HTR-8/SVneo (cell line): ENCODE measurements around the gene KIF4B.
"Not testable (repeated sequence)": the region's sequence is repeated elsewhere in the genome, so short reads cannot be mapped to it uniquely, and the experiment has no call there.

Experiments used
- DNase-seq: peaks from one replicate; pipeline ENCODE4 v3.0.0; 2011; ENCODE audit warnings: low spot score, mixed read lengths; ENCODE audit not compliant: insufficient read length
- FAIRE-seq: peaks from 2 replicates; lab custom pipeline; 2011; peaks lifted over from hg19 to GRCh38; lab: Jason Lieb, UNC

The KIF4B gene, protein sequence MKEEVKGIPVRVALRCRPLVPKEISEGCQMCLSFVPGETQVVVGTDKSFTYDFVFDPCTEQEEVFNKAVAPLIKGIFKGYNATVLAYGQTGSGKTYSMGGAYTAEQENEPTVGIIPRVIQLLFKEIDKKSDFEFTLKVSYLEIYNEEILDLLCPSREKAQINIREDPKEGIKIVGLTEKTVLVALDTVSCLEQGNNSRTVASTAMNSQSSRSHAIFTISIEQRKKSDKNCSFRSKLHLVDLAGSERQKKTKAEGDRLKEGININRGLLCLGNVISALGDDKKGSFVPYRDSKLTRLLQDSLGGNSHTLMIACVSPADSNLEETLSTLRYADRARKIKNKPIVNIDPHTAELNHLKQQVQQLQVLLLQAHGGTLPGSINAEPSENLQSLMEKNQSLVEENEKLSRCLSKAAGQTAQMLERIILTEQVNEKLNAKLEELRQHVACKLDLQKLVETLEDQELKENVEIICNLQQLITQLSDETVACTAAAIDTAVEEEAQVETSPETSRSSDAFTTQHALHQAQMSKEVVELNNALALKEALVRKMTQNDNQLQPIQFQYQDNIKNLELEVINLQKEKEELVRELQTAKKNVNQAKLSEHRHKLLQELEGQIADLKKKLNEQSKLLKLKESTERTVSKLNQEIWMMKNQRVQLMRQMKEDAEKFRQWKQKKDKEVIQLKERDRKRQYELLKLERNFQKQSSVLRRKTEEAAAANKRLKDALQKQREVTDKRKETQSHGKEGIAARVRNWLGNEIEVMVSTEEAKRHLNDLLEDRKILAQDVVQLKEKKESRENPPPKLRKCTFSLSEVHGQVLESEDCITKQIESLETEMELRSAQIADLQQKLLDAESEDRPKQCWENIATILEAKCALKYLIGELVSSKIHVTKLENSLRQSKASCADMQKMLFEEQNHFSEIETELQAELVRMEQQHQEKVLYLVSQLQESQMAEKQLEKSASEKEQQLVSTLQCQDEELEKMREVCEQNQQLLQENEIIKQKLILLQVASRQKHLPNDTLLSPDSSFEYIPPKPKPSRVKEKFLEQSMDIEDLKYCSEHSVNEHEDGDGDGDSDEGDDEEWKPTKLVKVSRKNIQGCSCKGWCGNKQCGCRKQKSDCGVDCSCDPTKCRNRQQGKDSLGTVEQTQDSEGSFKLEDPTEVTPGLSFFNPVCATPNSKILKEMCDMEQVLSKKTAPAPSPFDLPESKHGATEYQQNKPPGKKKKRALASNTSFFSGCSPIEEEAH

DNA sequence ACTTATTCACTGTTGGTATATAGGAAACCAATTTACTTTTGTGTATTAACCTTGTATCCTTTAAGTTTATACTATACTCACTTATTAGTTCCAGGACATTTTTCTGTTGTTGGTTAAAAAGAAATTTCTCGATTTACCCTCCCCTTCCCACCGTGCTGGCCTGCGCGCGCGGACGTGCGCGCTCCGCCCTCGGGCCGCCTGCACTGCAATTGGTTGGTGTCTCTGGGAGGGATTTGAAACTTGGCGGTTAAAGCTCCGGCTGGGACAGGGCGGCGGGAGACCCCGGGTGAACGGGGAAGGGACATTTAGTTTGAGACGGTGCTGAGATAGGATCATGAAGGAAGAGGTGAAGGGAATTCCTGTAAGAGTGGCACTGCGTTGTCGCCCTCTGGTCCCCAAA, at the start of gene KIF4B:
Gene KIF4B (plus strand): TSS at position 230 of the 400 bp plus-strand sequence. CDS start 105 bp downstream, at position 335.
- FAIRE-seq = no peak
- DNase-seq = no peak

DNA sequence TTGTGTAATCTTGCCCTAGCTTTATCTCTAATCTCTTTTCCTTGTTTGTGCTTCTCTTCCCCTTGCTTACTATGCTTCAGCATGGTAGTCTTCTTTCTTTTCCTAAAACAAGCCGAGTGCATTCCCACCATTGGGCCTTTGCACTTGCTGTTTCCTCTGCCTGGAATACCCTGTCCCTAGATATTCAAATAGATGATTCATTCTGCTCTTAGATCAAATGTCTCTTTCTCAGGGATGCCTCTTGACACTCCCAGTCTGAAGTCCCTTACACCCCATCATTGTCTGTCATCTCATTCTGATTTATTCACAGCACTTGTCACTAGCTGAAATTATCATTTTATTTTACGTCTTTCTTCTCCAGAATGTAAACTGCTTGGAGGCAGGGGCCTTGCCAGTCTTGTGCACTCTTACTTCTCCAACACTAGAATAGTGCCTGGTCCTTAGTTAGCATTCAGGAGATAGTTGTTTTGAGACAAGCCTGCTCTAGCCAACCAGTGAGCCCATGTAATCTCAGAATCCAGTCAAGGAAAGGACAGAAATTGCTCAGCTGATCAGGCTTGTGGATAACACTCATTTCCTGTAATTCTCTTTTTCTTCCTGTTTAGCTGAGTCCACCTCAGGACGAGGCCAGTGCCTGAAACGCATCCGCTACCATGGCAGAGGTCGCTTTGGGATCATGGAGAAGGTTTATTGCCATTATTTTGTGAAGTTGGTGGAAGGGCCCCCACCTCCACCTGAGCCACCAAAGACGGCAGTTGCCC, 47.3 kb upstream of the KIF4B start:
- DNase-seq = no peak
- no peak for FAIRE-seq

DNA sequence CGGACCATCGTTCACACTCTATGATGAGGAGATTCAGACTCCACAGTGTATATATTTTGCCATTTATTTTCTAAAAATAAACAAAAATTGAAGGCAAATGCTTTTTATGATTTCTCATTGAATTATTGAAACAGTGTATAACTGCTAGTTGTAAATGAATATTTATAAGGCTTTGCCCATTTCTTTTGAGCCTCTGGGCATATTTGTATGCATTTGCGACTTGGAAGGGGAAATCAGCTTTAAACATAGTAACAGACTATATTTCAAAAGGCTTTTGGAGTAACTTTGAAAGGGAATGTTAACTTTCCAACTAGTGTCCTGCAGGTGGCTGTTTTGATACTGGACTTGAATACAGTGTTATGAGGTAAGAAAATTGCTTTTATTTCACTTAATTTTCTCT, 46.7 kb upstream of the KIF4B start:
- DNase-seq = no peak
- FAIRE-seq = no peak

DNA sequence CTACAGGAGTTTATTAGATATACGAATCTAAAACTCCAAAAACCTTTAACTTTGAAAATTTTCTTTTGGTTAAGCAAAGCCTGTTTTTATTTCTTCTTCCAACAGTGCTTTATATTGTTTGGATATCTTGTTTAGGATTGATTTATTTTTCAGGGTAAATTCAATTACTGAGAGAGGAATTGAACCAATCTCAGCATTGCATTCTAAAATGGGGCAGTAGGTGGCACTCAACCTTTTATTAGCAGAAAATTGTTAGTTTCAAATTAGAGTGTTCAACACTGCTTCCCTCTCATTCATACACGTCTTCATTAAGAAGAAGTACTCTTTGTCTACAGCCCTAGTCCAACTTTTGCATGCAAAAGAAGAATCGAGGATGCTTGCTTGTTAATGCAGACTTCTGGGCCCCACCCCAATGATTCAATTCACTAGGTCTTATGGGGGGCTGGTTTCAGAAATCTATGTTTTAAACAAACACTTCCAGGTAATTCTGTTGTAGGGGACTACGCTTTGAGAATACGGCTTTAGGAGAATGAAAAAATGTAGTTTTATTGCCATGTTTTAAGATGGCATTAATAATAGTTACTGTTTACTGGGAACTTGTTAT, 46.0 kb upstream of the KIF4B start:
- FAIRE-seq (no peak), DNase-seq (peak; percentile 8)

DNA sequence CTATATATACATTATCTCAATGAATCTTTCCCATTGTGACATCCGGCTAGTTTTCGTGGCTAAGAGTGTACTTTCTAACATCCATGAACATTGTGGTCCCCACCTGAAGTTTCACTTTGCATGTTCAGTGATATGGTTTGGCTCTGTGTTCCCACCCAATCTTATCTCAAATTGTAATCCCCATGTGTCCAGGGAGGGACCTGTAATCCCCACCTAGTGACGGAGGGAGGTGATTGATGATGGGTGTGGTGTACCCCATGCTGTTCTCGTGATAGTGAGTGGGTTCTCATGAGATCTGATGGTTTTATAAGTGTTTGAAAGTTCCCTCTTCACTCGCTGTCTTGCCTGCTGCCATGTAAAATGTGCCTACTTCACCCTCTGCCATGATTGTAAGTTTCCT, 44.6 kb upstream of the KIF4B start:
- FAIRE-seq = no peak
- DNase-seq = no peak

DNA sequence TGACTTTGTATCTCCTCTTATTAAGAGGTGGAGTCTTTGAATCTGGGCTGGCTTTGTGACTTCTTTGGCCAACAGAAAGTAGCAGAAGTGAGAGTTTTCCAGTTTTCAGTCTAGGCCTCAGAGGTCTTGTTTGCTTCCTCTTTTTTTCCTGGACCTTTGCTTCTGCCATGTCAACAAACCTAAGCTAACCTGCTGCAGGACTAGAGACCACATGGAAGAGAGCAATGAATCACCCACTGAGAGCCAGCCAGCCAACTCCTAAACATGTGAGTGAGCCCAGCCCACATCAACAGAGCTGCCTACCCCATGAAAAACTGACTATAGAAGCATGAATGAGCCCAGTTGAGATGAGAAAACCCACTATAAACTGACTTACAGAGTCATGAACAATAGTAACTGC, 42.8 kb upstream of the KIF4B start:
- FAIRE-seq (no peak), DNase-seq (no peak)

DNA sequence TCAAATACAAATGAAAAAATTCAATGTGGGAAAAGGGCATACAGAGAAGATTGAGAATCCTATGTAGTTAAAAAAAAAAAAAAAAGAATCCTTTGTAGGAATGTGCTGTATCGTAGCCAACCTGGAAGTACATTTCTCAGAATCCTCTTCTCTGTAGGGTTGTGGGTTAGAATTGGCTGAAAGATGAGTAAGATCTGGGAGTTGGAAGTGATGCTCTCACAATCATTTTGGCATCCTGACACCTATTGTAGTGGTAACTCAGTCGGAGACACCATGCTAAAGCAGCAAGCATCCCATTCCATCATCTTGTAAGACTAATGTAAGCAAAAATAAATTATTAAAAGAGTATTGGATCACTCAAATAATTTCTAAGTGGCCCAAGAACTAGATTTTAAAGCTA, 42.1 kb upstream of the KIF4B start:
- no peak for FAIRE-seq

DNA sequence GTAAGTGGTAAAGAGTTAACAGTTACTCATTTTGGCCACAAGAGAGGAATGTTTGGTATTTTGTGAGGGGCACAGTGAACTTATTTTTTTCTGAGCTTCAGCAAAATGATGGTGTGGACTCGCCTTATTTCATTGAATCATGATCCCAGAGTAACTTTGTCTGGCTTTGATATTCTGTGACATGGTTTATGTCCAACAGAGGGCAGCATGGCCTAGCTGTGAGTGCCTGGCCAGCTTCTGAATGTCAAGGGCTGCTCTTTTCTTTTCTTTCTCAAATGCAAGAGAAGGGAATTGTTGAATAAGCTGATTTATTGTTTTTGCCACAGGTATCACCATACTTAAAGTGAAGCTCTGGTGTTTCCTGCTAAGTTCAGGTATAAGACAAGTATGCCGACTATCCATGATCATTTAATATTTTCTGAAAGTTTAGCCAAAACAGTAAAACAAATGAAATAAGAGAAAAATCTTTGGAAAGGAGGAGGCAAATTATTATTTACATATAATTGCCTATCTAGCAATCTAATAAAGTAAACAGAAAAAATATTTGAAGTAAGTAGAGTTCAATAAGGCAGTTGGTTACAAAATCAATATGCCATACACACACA, 41.0 kb upstream of the KIF4B start:
- no peak for FAIRE-seq
- DNase-seq = peak; percentile 29

More for the DNA sequence above, 42.1 kb upstream of the KIF4B start:
- no peak for DNase-seq

DNA sequence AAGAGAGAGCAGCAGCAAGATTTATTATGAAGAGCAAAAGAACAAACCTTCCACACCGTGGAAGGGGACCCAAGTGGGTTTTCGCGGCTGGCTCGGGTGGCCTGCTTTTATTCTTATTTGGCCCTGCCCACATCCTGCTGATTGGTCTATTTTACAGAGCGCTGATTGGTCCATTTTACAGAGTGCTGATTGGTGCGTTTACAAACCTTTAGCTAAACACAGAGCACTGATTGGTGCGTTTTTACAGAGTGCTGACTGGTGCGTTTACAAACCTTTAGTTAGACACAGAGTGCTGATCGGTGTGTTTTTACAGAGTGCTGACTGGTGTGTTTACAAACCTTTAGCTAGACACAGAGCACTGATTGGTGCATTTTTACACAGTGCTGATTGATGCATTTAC, 37.5 kb upstream of the KIF4B start:
- FAIRE-seq, DNase-seq: not testable (repeated sequence)

DNA sequence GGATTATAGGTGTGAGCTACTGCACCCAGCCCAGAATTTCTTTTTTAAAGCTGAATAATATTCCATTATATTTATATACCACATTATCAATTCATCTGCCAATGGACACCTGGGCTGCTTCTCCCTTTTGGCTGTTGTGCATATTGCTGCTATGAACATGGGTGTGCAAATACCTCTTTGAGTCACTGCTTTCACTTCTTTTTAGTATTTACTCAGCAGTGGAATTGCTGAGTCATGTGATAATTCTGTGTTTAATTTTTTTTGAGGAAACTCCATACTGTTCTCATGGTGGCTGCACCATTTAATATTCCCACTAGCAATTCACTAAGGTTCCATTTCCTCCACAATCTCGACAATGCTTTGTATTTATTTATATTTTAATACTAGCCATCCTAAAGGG, 36.1 kb upstream of the KIF4B start:
- no peak for DNase-seq
- FAIRE-seq = no peak

DNA sequence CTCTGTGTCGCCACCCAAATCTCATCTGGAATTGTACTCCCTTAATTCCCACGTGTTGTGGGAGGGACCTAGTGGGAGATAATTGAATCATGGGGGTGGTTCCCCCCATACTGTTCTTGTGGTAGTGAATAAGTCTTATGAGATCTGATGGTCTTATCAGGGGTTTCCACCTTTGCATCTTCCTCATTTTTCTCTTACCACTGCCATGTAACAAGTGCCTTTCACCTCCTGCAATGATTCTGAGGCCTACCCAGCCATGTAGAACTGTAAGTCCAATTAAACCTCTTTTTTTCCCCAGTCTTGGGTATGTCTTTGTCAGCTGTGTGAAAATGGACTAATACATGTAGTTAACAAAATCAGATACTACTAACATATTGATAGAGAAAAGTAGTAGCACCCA, 35.3 kb upstream of the KIF4B start:
- not testable (repeated sequence) for FAIRE-seq, DNase-seq

DNA sequence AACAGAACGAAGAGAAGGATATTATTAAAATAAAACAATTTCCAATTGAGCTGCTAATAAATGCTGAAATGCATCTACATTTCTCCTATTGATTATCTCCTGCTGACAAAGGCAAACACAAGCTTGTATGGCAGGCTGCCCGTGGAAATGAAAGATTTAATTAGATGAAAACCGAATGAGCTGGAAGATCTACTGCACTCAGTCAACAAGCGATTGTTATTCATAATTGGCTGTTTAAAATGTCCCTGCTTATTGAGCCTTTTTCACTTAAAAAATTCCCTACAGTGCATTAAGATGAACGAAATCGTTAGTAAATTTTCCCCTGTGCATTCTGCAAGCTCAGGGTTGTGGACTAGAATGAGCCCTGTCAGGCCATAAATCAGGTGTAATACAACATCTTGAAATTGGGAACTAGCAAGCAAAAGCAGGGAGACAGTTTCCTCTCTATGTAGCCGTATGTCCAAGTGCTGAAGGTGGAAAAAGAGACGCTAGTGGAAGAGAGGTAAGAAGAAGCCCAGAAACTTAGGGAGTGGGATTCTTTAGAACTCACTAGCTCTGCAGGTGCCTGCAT, 28.5 kb upstream of the KIF4B start:
- no peak for FAIRE-seq
- no peak for DNase-seq

DNA sequence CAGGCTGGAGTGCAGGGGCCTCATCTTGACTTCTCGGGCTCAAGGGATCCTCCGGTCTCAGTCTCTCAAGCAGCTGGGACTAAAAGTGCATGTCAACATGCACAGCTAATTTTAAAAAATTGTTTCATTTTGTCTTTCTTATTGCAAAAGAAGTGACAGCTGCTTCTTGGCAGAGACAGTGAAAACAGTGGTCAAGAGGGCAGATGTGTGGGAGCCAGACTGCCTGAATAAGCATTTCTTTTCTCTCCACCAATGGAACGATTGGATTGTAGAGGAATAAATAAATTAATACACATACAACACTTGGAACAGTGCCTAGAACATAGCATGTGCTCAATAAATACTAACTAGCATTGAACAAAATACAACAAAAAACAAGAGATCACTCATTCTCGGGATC, 27.4 kb upstream of the KIF4B start:
- no peak for FAIRE-seq
- no peak for DNase-seq

DNA sequence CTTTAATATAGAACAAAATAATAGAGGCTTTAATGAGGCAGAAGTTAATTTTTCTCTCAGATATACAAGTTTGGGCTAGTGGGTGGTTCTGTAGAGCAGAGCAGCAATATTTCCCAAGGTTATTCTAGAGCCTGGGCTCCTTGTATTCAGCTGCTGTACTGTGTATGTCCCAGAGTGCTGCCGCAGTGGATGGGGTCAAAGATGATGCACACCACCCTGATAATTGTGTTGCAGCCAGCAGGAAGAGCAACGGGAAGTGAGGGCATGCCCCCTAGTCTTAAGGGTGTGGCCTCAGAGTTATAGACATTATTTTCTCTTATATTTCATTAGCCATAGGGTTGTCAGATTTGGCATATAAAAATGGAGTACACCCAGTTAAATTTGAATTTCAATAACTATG, 23.9 kb upstream of the KIF4B start:
- FAIRE-seq (no peak), DNase-seq (no peak)

DNA sequence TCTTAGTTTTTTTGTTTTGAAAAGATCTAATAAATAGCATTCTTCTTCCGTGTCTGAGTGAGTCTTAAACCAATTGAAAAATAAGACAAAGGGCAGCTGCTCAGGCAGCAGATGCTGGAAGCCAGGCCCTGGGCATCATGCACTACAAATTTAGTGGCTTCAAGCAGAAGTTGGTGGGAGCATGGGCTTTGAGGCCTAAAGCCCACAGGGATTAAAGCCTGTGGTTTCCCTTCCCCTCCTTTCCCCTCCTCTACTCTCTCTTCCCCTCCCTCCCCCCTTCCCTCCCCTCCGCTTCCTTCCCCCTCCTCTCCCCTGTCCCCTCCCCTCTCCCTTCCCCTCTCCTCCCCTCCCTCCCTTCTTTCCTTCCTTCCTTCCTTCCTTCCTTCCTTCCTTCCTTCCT, 20.1 kb upstream of the KIF4B start:
- FAIRE-seq (no peak), DNase-seq (no peak)

DNA sequence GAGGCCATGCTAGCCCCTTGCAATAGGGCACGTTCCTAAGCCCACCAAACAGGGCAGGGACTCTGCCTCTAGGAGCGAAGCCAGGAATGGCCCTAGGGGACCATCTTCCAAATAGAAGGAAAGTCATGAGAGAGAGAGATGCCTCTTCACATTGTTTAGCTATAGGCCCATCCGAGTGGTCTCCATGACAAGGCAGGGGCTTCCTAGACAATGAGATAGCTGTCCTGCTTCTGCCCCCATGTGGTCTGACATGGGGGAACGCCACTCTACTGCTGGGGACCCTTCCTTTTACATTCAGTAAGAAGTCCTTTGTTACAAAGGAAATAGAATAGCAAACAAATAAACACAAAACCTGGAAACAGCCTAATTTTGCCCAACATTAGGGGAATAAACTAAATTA, 17.9 kb upstream of the KIF4B start:
- FAIRE-seq (no peak), DNase-seq (no peak)

DNA sequence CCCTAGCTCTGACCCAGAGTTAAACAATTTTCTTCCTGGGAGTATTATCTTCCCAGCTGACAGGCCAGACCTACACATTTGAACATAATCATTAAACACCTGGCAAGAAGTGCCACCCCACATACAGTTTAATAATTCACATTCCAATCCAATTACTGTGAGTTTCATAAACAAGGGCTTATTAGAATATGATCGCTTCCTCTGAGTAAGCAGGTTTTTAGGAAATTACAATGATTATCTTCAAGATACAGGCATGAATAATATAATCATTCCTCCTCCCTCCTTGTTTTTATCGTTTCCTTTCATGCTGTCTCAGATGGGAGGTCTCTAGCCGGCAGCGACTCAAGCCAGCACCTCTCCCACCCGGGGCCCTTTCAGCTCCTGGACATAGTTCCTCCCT, 15.8 kb upstream of the KIF4B start:
- no peak for FAIRE-seq
- DNase-seq = peak; percentile 7

DNA sequence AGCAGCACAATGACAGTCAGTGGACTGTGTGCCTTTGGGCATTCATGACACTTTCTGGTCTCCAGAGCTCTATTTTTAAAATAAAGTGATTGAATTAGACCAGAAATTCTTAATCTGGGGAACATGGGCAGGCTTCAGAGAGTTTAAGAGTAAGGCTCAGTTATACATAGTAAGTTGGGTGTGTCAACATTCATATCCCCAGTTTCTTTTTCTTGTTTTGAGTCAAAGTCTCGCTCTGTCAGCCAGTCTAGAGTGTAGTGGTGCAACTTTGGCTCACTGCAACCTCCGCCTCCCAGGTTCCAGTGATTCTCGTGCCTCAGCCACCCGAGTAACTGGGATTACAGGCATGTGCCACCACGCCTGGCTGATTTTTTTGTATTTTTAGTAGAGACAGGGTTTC, 13.7 kb upstream of the KIF4B start:
- FAIRE-seq = no peak
- no peak for DNase-seq

DNA sequence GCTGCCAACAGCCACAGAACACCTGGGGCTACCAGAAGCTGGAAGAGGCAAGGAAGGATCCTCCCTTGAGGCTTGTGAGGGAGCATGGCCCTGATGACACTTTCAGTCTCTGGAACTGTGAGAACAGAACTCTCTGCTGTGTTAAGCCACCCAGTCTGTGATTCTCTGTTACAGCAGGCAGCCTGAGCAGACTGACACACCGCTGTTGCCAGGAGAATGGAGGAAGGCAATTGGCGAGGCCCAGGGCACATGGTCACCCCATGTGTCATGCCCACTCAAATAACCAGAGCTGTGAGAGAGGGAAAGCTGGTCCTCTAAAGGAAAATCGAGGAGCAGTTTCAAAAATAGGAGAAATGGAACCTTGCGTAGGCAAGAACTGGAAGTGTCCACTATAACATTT, 12.0 kb upstream of the KIF4B start:
- FAIRE-seq (no peak), DNase-seq (no peak)
